NB4 (cell line): ENCODE data around the gene RBM5.

Experiments
- MYC ChIP-seq: IDR thresholded peaks from 2 replicates; pipeline ENCODE4 v1.6.1; 2011; ENCODE audit warnings: low read depth, low read length
- POLR2A ChIP-seq: IDR thresholded peaks from 2 replicates; pipeline ENCODE4 v1.6.1; 2011; ENCODE audit warnings: mild to moderate bottlenecking; ENCODE audit not compliant: insufficient read length; ENCODE audit errors: extremely low read depth
- TF ChIP-seq, protein P1 (sequence below): IDR thresholded peaks from one replicate; pipeline ENCODE4 v1.5.1; 2012; ENCODE audit warnings: low read depth, low read length
- TF ChIP-seq, protein P2 (sequence below): IDR thresholded peaks from 2 replicates; pipeline ENCODE4 v1.6.1; 2011; ENCODE audit warnings: low read depth, low read length

DNA sequence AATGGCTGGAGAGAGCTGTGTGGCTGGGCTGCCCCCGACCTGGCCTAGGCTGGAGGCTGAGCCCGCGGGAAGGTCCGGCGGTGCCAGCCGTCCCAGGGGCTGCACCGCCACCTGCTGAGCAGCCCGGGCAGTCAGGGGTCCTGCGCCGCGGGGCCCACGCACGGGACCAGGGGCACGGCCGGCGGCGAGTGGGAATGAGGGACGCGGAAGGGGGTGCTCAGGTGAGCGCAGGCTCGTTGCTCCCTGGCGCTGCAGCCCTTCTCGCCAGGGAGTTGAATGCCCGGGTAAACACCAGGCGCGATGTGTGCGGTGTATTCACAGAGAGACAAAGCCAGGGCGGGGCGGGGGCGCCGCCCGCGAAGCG lies 65.7 kb downstream of the RBM5 start:
- TF ChIP-seq, protein P1, sequence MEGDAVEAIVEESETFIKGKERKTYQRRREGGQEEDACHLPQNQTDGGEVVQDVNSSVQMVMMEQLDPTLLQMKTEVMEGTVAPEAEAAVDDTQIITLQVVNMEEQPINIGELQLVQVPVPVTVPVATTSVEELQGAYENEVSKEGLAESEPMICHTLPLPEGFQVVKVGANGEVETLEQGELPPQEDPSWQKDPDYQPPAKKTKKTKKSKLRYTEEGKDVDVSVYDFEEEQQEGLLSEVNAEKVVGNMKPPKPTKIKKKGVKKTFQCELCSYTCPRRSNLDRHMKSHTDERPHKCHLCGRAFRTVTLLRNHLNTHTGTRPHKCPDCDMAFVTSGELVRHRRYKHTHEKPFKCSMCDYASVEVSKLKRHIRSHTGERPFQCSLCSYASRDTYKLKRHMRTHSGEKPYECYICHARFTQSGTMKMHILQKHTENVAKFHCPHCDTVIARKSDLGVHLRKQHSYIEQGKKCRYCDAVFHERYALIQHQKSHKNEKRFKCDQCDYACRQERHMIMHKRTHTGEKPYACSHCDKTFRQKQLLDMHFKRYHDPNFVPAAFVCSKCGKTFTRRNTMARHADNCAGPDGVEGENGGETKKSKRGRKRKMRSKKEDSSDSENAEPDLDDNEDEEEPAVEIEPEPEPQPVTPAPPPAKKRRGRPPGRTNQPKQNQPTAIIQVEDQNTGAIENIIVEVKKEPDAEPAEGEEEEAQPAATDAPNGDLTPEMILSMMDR: no peak
- TF ChIP-seq POLR2A: no peak
- TF ChIP-seq, protein P2, sequence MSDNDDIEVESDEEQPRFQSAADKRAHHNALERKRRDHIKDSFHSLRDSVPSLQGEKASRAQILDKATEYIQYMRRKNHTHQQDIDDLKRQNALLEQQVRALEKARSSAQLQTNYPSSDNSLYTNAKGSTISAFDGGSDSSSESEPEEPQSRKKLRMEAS: no peak
- TF ChIP-seq MYC: no peak
